ENCODE data around the gene CLN6. TPM values are rescaled to one million over a fixed set of nuclear protein-coding genes. Genes with fewer than 3 reads are reported as not detected.

CLN6 gene
- 10 to 100 TPM; 31.6 to 40.7 TPM for total RNA-seq

- Mint-ChIP-seq H3K36me3 (ENCODE audit: insufficient read depth in 2 of 2) (peaks cover 0 to 8% of the 10 kb centered on the region in 2 donors), H3K4me3 (peak within 1 kb of the TSS; percentile 95 to 97), H3K9me3 (no peaks in the 10 kb centered on the region), H3K4me1 (ENCODE audit: low read depth) (peaks cover 63% of the 10 kb centered on the region), H3K27me3 (ENCODE audit: low read depth) (no peaks in the 10 kb centered on the region), H3K27ac (peak within 1 kb of the TSS; percentile 78)
- ATAC-seq (replicated peaks in 1 of 2) (peak; percentile 91 to 92), DNase-seq (peak; percentile 84 to 87)
Measured at GRCh38 chr15:68229386-68230156, at the start of gene CLN6. Gene CLN6, minus strand, starts transcription at chr15:68229728. Its CDS starts 144 bp downstream, at chr15:68229584.

GRCh38 chr15:68278595-68279405, 49.3 kb upstream of the CLN6 start:
- Mint-ChIP-seq H3K4me1 (ENCODE audit: low read depth) (peaks cover 53% of the 10 kb centered on the region), H3K9me3 (no peaks in the 10 kb centered on the region), H3K4me3 (peak overlapping the region; percentile 94 to 100), H3K27me3 (ENCODE audit: low read depth) (no peaks in the 10 kb centered on the region), H3K36me3 (ENCODE audit: insufficient read depth in 2 of 2) (peaks cover 6 to 16% of the 10 kb centered on the region in 2 donors), H3K27ac (peak overlapping the region; percentile 52)
- no peak for ATAC-seq (replicated peaks in 1 of 2)
- peak in 1 of 2 donors; percentile 14 for DNase-seq

- peak overlapping the region; percentile 94 to 100 for H3K4me3 Mint-ChIP-seq
- ATAC-seq (replicated peaks in 1 of 2), result no peak
- no peaks in the 10 kb centered on the region for H3K9me3 Mint-ChIP-seq
- peak overlapping the region; percentile 52 for H3K27ac Mint-ChIP-seq
- no peaks in the 10 kb centered on the region for H3K27me3 Mint-ChIP-seq (ENCODE audit: low read depth)
- H3K36me3 Mint-ChIP-seq (ENCODE audit: insufficient read depth in 2 of 2), result peaks cover 6 to 16% of the 10 kb centered on the region in 2 donors
- DNase-seq, result no peak
- H3K4me1 Mint-ChIP-seq (ENCODE audit: low read depth), result peaks cover 54% of the 10 kb centered on the region
Measured at GRCh38 chr15:68278345-68278594, 48.7 kb upstream of the CLN6 start.

GRCh38 chr15:68277603-68278344, 48.2 kb upstream of the CLN6 start, which contains the start of gene FEM1B:
Gene FEM1B, plus strand, starts transcription at chr15:68277745. Its CDS starts 673 bp downstream, at chr15:68278418.
- no peaks in the 10 kb centered on the region for H3K9me3 Mint-ChIP-seq
- H3K4me3 Mint-ChIP-seq, result peak within 1 kb of the TSS; percentile 94 to 100
- H3K36me3 Mint-ChIP-seq (ENCODE audit: insufficient read depth in 2 of 2), result peaks cover 6 to 16% of the 10 kb centered on the region in 2 donors
- H3K4me1 Mint-ChIP-seq (ENCODE audit: low read depth), result peaks cover 59% of the 10 kb centered on the region
- H3K27ac Mint-ChIP-seq, result peak within 1 kb of the TSS; percentile 98
- peak; percentile 82 to 85 for ATAC-seq (replicated peaks in 1 of 2)
- DNase-seq, result peak; percentile 90 to 91
- H3K27me3 Mint-ChIP-seq (ENCODE audit: low read depth), result no peaks in the 10 kb centered on the region

GRCh38 chr15:68277131-68277602, 47.6 kb upstream of the CLN6 start:
- Mint-ChIP-seq H3K4me3 (peak overlapping the region; percentile 94 to 100), H3K4me1 (ENCODE audit: low read depth) (peaks cover 56% of the 10 kb centered on the region), H3K27ac (peak overlapping the region; percentile 98), H3K9me3 (no peaks in the 10 kb centered on the region), H3K36me3 (ENCODE audit: insufficient read depth in 2 of 2) (peaks cover 6 to 16% of the 10 kb centered on the region in 2 donors), H3K27me3 (ENCODE audit: low read depth) (no peaks in the 10 kb centered on the region)
- ATAC-seq (replicated peaks in 1 of 2) (peak; percentile 13 to 14), DNase-seq (no peak)

- peaks cover 51% of the 10 kb centered on the region for H3K4me1 Mint-ChIP-seq (ENCODE audit: low read depth)
- H3K9me3 Mint-ChIP-seq, result no peaks in the 10 kb centered on the region
- H3K27ac Mint-ChIP-seq, result peak overlapping the region; percentile 98
- ATAC-seq (replicated peaks in 1 of 2), result no peak
- H3K4me3 Mint-ChIP-seq, result peak overlapping the region; percentile 94 to 100
- H3K27me3 Mint-ChIP-seq (ENCODE audit: low read depth), result no peaks in the 10 kb centered on the region
- H3K36me3 Mint-ChIP-seq (ENCODE audit: insufficient read depth in 2 of 2), result peaks cover 6 to 11% of the 10 kb centered on the region in 2 donors
- DNase-seq, result no peak
Measured at GRCh38 chr15:68276668-68277067, 47.1 kb upstream of the CLN6 start.

GRCh38 chr15:68275165-68275746, 45.7 kb upstream of the CLN6 start:
- no peaks in the 10 kb centered on the region for H3K27me3 Mint-ChIP-seq (ENCODE audit: low read depth)
- no peak for ATAC-seq (replicated peaks in 1 of 2)
- H3K4me1 Mint-ChIP-seq (ENCODE audit: low read depth), result peaks cover 37% of the 10 kb centered on the region
- DNase-seq, result no peak
- no peaks in the 10 kb centered on the region for H3K9me3 Mint-ChIP-seq
- no peak overlapping the region for H3K27ac Mint-ChIP-seq
- H3K36me3 Mint-ChIP-seq (ENCODE audit: insufficient read depth in 2 of 2), result peaks cover 6% of the 10 kb centered on the region in 2 donors
- H3K4me3 Mint-ChIP-seq, result peak overlapping the region in 1 of 2 donors; percentile 38

- ATAC-seq (replicated peaks in 1 of 2), result no peak
- Mint-ChIP-seq H3K27ac (no peak overlapping the region), H3K9me3 (no peaks in the 10 kb centered on the region), H3K4me1 (ENCODE audit: low read depth) (peaks cover 28% of the 10 kb centered on the region), H3K27me3 (ENCODE audit: low read depth) (no peaks in the 10 kb centered on the region), H3K36me3 (ENCODE audit: insufficient read depth in 2 of 2) (peaks cover 3 to 6% of the 10 kb centered on the region in 2 donors), H3K4me3 (no peak overlapping the region)
- no peak for DNase-seq
Measured at GRCh38 chr15:68274201-68274848, 44.8 kb upstream of the CLN6 start.

GRCh38 chr15:68272721-68273271, 43.3 kb upstream of the CLN6 start:
- DNase-seq (no peak), ATAC-seq (replicated peaks in 1 of 2) (no peak)
- H3K4me1 Mint-ChIP-seq (ENCODE audit: low read depth), result peaks cover 22% of the 10 kb centered on the region
- H3K36me3 Mint-ChIP-seq (ENCODE audit: insufficient read depth in 2 of 2), result no peaks in the 10 kb centered on the region
- no peaks in the 10 kb centered on the region for H3K9me3 Mint-ChIP-seq
- H3K4me3 Mint-ChIP-seq, result no peak overlapping the region
- H3K27ac Mint-ChIP-seq, result no peak overlapping the region
- H3K27me3 Mint-ChIP-seq (ENCODE audit: low read depth), result peaks cover 10% of the 10 kb centered on the region

- ATAC-seq (replicated peaks in 1 of 2) (no peak), DNase-seq (no peak)
- H3K9me3 Mint-ChIP-seq, result no peaks in the 10 kb centered on the region
- H3K27ac Mint-ChIP-seq, result no peak overlapping the region
- peaks cover 12% of the 10 kb centered on the region for H3K27me3 Mint-ChIP-seq (ENCODE audit: low read depth)
- H3K4me3 Mint-ChIP-seq, result no peak overlapping the region
- H3K4me1 Mint-ChIP-seq (ENCODE audit: low read depth), result peaks cover 21% of the 10 kb centered on the region
- H3K36me3 Mint-ChIP-seq (ENCODE audit: insufficient read depth in 2 of 2), result no peaks in the 10 kb centered on the region
Measured at GRCh38 chr15:68271854-68272471, 42.4 kb upstream of the CLN6 start.

- H3K27me3 Mint-ChIP-seq (ENCODE audit: low read depth), result peaks cover 25% of the 10 kb centered on the region
- no peaks in the 10 kb centered on the region for H3K9me3 Mint-ChIP-seq
- H3K27ac Mint-ChIP-seq, result no peak overlapping the region
- peaks cover 6% of the 10 kb centered on the region for H3K4me1 Mint-ChIP-seq (ENCODE audit: low read depth)
- ATAC-seq (replicated peaks in 1 of 2), result no peak
- DNase-seq, result no peak
- H3K4me3 Mint-ChIP-seq, result no peak overlapping the region
- H3K36me3 Mint-ChIP-seq (ENCODE audit: insufficient read depth in 2 of 2), result no peaks in the 10 kb centered on the region
Measured at GRCh38 chr15:68268405-68268804, 38.9 kb upstream of the CLN6 start.
